Activated naive CD8-positive, alpha-beta T cell treated with anti-CD3 and anti-CD28 coated beads for 36 hours (primary cell): ENCODE data around the gene CLIC6. TPM values are rescaled to one million over a fixed set of nuclear protein-coding genes. Genes with fewer than 3 reads are reported as not detected.

Source experiments
- DNase-seq: peaks from one replicate; pipeline ENCODE4 v3.0.0; 2021
- H3K27ac Mint-ChIP-seq: one replicate; pipeline ENCODE4 v1.8.0; 2022; ENCODE audit warnings: mild to moderate bottlenecking, moderate library complexity, mixed read lengths
- H3K27me3 Mint-ChIP-seq: one replicate; pipeline ENCODE4 v1.8.0; 2022; ENCODE audit warnings: mild to moderate bottlenecking, mixed read lengths
- H3K36me3 Mint-ChIP-seq: one replicate; pipeline ENCODE4 v1.8.0; 2021; ENCODE audit warnings: mild to moderate bottlenecking, mixed read lengths
- H3K4me1 Mint-ChIP-seq: one replicate; pipeline ENCODE4 v1.8.0; 2021; ENCODE audit warnings: mixed read lengths
- H3K4me3 Mint-ChIP-seq: one replicate; pipeline ENCODE4 v1.8.0; 2022; ENCODE audit warnings: mild to moderate bottlenecking, moderate library complexity, mixed read lengths
- H3K9me3 Mint-ChIP-seq: one replicate; pipeline ENCODE4 v1.8.0; 2022; ENCODE audit warnings: mixed read lengths
- total RNA-seq, 2 experiments: library from RNA; stranded (reverse); gene quantifications; one replicate each; pipeline ENCODE4 v1.2.3, GENCODE V29; 2021

Gene CLIC6
- total RNA-seq, 2 experiments from 2014 or later = 0.66 to 0.78 TPM

DNA sequence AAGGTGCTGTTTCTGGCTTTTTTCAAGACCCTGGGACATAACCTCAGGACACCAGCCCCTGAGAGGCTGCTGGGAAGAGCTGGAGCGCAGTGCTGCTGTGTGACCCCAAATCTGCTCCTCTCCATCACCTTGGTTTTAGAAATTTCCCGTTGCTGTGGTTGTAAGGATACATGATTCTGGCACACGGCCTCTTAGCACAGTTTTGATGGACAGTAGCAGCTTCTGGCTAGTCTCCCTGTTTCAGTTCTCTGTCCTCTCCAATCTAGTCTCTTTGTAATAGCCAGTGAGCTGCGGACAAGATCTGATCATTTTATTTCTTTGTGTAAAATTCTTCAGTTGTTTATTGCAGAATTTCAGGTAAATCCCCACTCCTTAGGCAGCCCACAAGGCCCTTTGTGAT lies 3.1 kb downstream of the CLIC6 start:
- DNase-seq = no peak
- Mint-ChIP-seq H3K9me3 (no peaks in the 10 kb centered on the region), H3K27me3 (peaks cover 76% of the 10 kb centered on the region), H3K4me3 (no peak overlapping the region), H3K36me3 (no peaks in the 10 kb centered on the region), H3K4me1 (peaks cover 7% of the 10 kb centered on the region), H3K27ac (no peak overlapping the region)

- H3K9me3 Mint-ChIP-seq = no peaks in the 10 kb centered on the region
- no peak overlapping the region for H3K4me3 Mint-ChIP-seq
- peaks cover 78% of the 10 kb centered on the region for H3K27me3 Mint-ChIP-seq
- DNase-seq = no peak
- H3K27ac Mint-ChIP-seq = no peak overlapping the region
- H3K36me3 Mint-ChIP-seq = no peaks in the 10 kb centered on the region
- H3K4me1 Mint-ChIP-seq = peaks cover 7% of the 10 kb centered on the region
Measured at GRCh38 chr21:34673006-34673405, 4.2 kb downstream of the CLIC6 start.

DNA sequence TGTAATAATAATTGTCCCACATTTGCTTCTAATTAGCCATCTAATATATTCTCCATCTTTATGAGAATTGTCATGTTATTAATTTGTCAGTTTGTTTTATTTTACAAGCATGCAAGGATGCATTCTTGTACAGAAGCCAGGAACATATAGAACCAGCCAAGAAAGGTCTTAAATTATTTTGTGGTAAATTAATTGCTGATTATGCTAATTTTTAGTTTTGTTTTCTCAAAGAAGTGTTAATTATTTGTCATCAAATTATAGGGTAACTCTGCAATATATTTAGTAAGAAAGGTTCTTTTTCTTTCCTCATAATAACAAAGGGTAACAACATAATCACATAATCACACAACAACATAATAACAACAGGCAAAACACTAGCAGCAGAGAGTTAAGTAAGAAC lies 5.7 kb downstream of the CLIC6 start:
- no peak for DNase-seq
- Mint-ChIP-seq H3K4me1 (peaks cover 7% of the 10 kb centered on the region), H3K27ac (no peak overlapping the region), H3K9me3 (no peaks in the 10 kb centered on the region), H3K4me3 (no peak overlapping the region), H3K36me3 (no peaks in the 10 kb centered on the region), H3K27me3 (peaks cover 65% of the 10 kb centered on the region)

GRCh38 chr21:34675871-34676270 lies 7.1 kb downstream of the CLIC6 start:
- Mint-ChIP-seq H3K27ac (no peak overlapping the region), H3K36me3 (peaks cover 2% of the 10 kb centered on the region), H3K27me3 (peaks cover 58% of the 10 kb centered on the region), H3K4me3 (no peak overlapping the region), H3K9me3 (peaks cover 2% of the 10 kb centered on the region), H3K4me1 (peaks cover 5% of the 10 kb centered on the region)
- DNase-seq = no peak

DNA sequence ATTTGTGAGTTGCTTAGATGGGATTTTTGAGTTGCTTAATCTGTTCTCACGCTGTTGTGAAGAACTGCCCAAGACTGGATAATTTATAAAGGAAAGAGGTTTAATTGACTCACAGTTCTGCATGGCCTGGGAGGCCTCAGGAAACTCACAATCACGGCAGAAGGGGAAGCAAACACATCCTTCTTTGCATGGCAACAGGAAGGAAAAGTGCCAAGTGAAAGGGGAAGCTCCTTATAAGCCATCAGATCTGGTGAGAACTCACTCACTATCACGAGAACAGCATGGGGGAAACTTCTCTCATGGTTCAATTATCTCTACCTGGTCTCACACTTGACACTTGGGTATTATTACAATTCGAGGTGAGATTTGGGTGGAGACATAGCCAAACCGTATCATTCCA lies 10.3 kb downstream of the CLIC6 start:
- H3K27ac Mint-ChIP-seq = no peak overlapping the region
- no peaks in the 10 kb centered on the region for H3K4me1 Mint-ChIP-seq
- H3K36me3 Mint-ChIP-seq = peaks cover 6% of the 10 kb centered on the region
- H3K27me3 Mint-ChIP-seq = peaks cover 31% of the 10 kb centered on the region
- DNase-seq = no peak
- peaks cover 15% of the 10 kb centered on the region for H3K9me3 Mint-ChIP-seq
- no peak overlapping the region for H3K4me3 Mint-ChIP-seq

- Mint-ChIP-seq H3K4me3 (no peak overlapping the region), H3K27me3 (peaks cover 13% of the 10 kb centered on the region), H3K9me3 (peaks cover 15% of the 10 kb centered on the region), H3K27ac (no peak overlapping the region), H3K36me3 (peaks cover 6% of the 10 kb centered on the region), H3K4me1 (no peaks in the 10 kb centered on the region)
- DNase-seq = no peak
Measured at GRCh38 chr21:34684174-34684876, 15.5 kb downstream of the CLIC6 start.

DNA sequence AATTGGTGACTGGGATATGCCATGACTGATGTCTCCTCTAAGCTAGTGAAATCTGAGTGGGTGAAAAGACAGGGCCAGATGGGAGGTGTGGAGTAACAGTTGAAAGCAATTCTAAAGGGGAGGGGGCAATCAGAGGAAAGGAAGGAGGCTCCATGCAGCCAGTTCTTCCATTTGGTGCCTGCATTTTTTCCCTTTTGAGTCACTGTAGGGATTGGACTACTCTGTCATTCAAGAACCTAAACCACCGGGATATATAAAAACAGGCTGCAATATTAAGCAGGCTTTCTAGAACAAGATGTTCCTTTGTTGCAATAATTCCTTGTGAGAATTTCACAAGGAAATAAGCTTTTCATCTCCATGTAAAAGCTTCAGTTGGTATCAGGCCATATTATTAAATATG lies 18.3 kb downstream of the CLIC6 start:
- Mint-ChIP-seq H3K4me3 (no peak overlapping the region), H3K27me3 (peaks cover 15% of the 10 kb centered on the region), H3K9me3 (peaks cover 4% of the 10 kb centered on the region), H3K4me1 (no peaks in the 10 kb centered on the region), H3K36me3 (no peaks in the 10 kb centered on the region), H3K27ac (no peak overlapping the region)
- DNase-seq = no peak

GRCh38 chr21:34687745-34688144 lies 19.0 kb downstream of the CLIC6 start:
- no peaks in the 10 kb centered on the region for H3K4me1 Mint-ChIP-seq
- H3K4me3 Mint-ChIP-seq = no peak overlapping the region
- no peak overlapping the region for H3K27ac Mint-ChIP-seq
- peaks cover 21% of the 10 kb centered on the region for H3K27me3 Mint-ChIP-seq
- peaks cover 3% of the 10 kb centered on the region for H3K9me3 Mint-ChIP-seq
- no peak for DNase-seq
- no peaks in the 10 kb centered on the region for H3K36me3 Mint-ChIP-seq

DNA sequence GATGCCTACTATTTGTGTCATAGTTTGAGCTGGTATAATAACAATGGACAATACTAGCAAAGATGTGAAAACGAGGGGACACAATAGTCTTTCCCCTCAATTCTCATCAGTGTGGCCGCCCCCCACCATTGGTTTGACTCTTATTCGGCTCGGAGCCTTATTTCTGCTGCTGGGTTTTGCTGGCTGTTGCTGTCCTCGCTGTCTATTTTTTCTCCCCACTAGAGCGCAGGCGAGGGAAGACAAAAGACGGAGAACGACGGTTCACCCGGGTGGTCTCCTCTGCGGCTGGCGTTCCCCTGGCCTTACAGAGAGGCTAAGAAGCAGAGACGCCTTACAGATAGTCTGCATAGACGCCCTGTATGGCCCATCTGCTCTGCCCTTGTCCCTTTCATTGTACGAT lies 19.4 kb downstream of the CLIC6 start:
- no peak for DNase-seq
- Mint-ChIP-seq H3K4me1 (no peaks in the 10 kb centered on the region), H3K9me3 (peaks cover 2% of the 10 kb centered on the region), H3K27me3 (peaks cover 25% of the 10 kb centered on the region), H3K36me3 (no peaks in the 10 kb centered on the region), H3K27ac (no peak overlapping the region), H3K4me3 (no peak overlapping the region)

DNA sequence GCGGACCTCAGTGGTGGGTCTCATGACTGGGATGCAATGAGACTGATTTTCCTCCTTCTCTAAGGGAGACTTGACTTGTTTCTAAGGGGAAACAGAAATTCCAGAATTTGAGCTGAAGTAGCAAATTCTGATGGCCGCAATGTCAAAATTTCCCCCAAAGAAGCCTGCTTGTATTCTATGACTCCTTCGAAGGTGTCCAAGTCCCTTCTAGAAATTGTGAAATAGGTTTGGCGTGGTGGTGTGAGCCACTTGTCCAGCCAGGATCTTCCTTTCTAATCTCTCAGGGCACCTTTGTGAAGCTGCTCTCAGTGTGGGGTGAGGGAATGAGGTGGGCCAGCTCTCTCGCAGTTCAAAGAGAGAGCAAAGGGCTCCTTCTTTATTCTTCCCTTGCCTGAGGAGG lies 19.9 kb downstream of the CLIC6 start:
- H3K9me3 Mint-ChIP-seq = no peaks in the 10 kb centered on the region
- no peak for DNase-seq
- H3K27ac Mint-ChIP-seq = no peak overlapping the region
- no peaks in the 10 kb centered on the region for H3K4me1 Mint-ChIP-seq
- H3K4me3 Mint-ChIP-seq = no peak overlapping the region
- no peaks in the 10 kb centered on the region for H3K36me3 Mint-ChIP-seq
- H3K27me3 Mint-ChIP-seq = peaks cover 25% of the 10 kb centered on the region

DNA sequence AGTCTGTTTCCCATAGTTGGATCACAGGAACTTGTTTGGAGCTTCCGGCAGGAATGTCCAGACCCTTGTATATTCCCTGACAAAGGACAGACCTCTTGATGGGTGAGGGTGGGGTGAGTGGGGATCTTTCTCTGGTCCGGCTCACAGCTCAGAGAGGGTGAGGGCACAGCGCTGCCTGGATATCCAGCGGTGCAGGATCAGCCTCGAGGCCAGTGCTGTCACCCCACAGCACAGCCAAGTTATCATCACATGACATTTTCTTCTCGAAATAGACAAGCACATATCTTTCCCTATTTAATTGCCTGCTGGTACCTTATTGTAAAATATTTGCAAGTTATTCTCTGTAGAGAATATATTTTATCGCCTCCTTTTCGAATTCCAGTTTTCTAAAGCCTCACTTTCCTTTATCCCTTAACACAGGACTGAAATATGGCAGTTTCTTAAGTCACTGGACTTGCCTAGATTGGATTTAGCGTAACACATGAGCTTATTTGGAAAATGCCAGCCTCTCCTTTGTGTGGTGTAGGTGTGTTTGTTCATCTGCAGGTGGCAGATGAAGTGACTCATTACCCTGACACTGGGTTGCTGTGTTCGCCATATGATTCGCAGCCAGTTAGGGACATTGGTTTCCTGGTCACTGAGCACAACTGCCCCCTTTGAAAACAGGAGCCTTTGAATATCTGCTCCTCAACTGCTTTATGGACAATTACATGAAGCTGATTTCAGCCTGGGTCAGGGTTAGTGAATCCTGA lies 21.4 kb downstream of the CLIC6 start:
- Mint-ChIP-seq H3K27me3 (peaks cover 25% of the 10 kb centered on the region), H3K4me3 (no peak overlapping the region), H3K4me1 (no peaks in the 10 kb centered on the region), H3K9me3 (peaks cover 2% of the 10 kb centered on the region), H3K27ac (no peak overlapping the region), H3K36me3 (no peaks in the 10 kb centered on the region)
- DNase-seq = no peak

- Mint-ChIP-seq H3K4me1 (no peaks in the 10 kb centered on the region), H3K27ac (no peak overlapping the region), H3K4me3 (no peak overlapping the region), H3K36me3 (no peaks in the 10 kb centered on the region), H3K9me3 (peaks cover 3% of the 10 kb centered on the region), H3K27me3 (peaks cover 25% of the 10 kb centered on the region)
- DNase-seq = no peak
Measured at GRCh38 chr21:34690793-34691175, 22.0 kb downstream of the CLIC6 start.

- no peak for DNase-seq
- H3K27me3 Mint-ChIP-seq = peaks cover 25% of the 10 kb centered on the region
- no peaks in the 10 kb centered on the region for H3K4me1 Mint-ChIP-seq
- H3K9me3 Mint-ChIP-seq = peaks cover 3% of the 10 kb centered on the region
- no peak overlapping the region for H3K4me3 Mint-ChIP-seq
- no peak overlapping the region for H3K27ac Mint-ChIP-seq
- no peaks in the 10 kb centered on the region for H3K36me3 Mint-ChIP-seq
Measured at GRCh38 chr21:34691390-34692032, 22.7 kb downstream of the CLIC6 start.

DNA sequence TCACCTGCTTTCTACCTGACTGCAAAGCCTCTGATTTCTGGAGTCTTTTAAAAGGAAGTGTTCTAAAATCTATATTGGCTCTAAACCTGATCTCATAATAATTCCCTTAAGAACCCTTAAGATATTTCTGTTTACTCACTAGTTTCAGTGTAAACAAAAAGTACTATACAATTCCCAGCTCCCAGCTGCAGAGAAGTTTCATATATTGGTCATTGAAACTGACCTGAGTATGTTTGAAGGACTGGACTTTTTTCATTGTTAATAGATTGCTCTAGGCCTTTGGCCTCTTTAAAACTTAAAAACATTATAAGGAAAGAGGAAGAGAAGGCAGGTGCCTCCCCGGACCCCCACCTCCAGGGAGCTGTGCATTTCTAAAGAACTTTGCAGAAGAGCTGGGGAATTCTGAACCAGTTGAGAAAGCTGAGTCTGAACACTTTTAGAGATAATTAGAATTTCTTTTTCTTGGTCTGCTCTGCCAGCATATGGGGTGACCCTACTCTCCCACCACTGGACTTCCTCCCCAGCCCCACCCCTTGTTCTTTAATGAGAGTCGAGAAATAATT lies 23.7 kb downstream of the CLIC6 start:
- peaks cover 25% of the 10 kb centered on the region for H3K27me3 Mint-ChIP-seq

DNA sequence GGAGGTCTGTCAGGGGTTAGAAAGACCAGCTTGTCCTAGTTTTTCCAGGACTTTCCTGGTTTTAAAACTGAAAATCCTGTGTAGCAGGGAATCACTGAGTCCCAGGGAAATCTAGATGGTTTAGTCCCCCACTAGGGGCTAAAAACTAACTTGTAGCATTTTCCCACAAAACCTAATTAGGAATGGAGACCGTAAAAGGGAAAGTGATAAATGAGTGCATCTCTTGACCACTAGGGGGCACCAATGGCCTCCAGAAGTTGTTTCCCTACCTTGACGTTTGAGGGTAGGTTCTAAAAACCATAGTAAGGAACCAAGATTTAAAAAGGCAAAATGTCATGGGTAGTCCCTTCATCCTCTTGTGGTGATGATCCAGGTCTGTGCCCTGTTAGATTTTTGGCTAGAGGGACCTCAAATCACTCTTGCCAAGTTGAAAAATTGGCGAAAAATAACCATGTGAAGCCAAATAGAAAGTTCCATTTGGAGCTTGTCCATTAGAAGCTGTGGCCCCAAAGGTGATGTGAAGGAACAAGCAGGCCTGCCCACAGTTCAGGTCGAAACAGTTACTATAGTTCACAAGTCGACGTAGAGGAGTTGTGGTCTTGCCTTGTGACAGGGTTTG lies 24.5 kb downstream of the CLIC6 start:
- Mint-ChIP-seq H3K27ac (no peak overlapping the region), H3K36me3 (no peaks in the 10 kb centered on the region), H3K4me1 (no peaks in the 10 kb centered on the region), H3K27me3 (peaks cover 24% of the 10 kb centered on the region), H3K4me3 (no peak overlapping the region), H3K9me3 (peaks cover 3% of the 10 kb centered on the region)
- no peak for DNase-seq

More for the DNA sequence above, 23.7 kb downstream of the CLIC6 start:
- H3K36me3 Mint-ChIP-seq = no peaks in the 10 kb centered on the region
- DNase-seq = no peak
- peaks cover 3% of the 10 kb centered on the region for H3K9me3 Mint-ChIP-seq
- H3K4me1 Mint-ChIP-seq = no peaks in the 10 kb centered on the region
- H3K4me3 Mint-ChIP-seq = no peak overlapping the region
- no peak overlapping the region for H3K27ac Mint-ChIP-seq
